NB4 (cell line): ENCODE data around the gene CDIPT.

ENCODE experiments used
- DNase-seq: peaks from one replicate; pipeline ENCODE4 v3.0.0; 2010; ENCODE audit warnings: low read depth
- H3K4me3 ChIP-seq: one replicate; pipeline ENCODE4 v1.5.1; 2011; ENCODE audit warnings: mild to moderate bottlenecking, low read depth, low read length, moderate library complexity
- CTCF ChIP-seq: IDR thresholded peaks from one replicate; pipeline ENCODE4 v1.5.1; 2012; ENCODE audit warnings: low read depth, low read length
- MAX ChIP-seq: IDR thresholded peaks from 2 replicates; pipeline ENCODE4 v1.6.1; 2011; ENCODE audit warnings: low read depth, low read length
- MYC ChIP-seq: IDR thresholded peaks from 2 replicates; pipeline ENCODE4 v1.6.1; 2011; ENCODE audit warnings: low read depth, low read length
- POLR2A ChIP-seq: IDR thresholded peaks from 2 replicates; pipeline ENCODE4 v1.6.1; 2011; ENCODE audit warnings: mild to moderate bottlenecking; ENCODE audit not compliant: insufficient read length; ENCODE audit errors: extremely low read depth

CDIPT gene

GRCh38 chr16:29898804-29899515 lies 35.9 kb upstream of the CDIPT start:
- TF ChIP-seq CTCF = no peak
- no peak for TF ChIP-seq POLR2A
- TF ChIP-seq MAX = no peak
- no peak for TF ChIP-seq MYC
- H3K4me3 ChIP-seq = no peak overlapping the region
- no peak for DNase-seq

- no peak for TF ChIP-seq CTCF
- TF ChIP-seq MYC = no peak
- TF ChIP-seq POLR2A = no peak
- no peak for TF ChIP-seq MAX
- no peak overlapping the region for H3K4me3 ChIP-seq
- no peak for DNase-seq
Observed at GRCh38 chr16:29898135-29898803, 35.2 kb upstream of the CDIPT start.

DNA sequence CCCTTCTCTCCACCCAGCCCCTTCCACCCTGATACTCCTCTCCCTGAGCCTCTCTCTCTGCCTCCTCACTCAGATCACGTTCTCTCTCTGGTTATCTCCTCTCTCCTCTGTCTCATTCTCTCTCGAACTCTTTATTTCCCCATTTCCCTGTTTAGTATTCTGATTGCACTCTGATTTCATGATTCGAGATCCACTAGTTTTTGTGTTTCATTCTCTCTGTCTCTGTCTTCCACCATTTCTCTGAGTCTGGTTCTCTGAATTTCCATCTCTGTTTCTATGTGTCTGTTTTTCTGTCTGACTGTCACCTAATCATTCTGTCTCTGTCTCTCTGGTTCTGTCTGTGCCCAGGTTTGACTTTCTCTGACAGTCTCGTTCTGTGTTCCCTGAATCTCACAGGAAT lies 34.3 kb upstream of the CDIPT start:
- DNase-seq = no peak
- TF ChIP-seq MYC = no peak
- TF ChIP-seq CTCF = no peak
- no peak for TF ChIP-seq MAX
- TF ChIP-seq POLR2A = no peak

DNA sequence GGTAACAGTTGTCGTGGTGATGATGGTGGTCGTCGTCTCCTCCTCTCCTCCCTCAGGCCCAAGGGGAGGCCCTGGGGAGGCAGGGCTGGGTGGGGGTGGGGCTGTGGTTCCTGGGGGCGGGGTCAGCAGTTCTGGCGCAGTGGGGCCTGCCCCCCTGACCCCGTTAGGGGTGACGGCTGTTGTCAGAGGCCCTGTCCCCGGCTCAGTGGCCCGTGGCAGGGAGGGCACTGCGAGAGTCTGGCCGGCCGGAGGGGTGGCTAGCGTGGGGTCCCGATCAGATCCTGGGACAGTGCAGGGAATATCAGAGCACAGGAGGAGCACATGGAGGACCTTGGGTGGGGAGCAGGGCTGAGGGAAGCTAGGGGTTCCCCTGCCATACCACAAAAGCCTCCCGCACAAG lies 33.8 kb upstream of the CDIPT start:
- DNase-seq = no peak
- TF ChIP-seq MYC (no peak), POLR2A (no peak), MAX (no peak), CTCF (no peak)
- H3K4me3 ChIP-seq = no peak overlapping the region

More for the DNA sequence above, 34.3 kb upstream of the CDIPT start:
- no peak overlapping the region for H3K4me3 ChIP-seq

DNA sequence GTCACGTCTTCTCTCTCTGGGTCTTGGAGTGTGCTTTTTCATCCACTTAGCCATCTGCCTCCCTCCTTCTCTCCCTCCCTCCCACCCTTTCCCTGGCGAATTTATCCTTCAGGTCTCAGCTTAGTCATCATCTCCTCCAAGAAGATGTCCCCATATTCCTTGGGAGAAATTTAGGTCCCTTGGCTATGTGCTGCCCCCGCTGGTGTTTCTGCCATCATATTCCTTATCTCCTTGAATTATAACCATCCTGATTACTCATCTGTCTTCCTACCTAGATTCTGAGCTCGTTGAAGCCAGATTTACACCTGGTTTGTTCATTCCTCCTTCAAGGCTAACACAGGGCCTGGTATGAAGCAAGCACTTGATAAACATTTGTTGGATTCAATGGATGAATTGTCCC lies 31.3 kb upstream of the CDIPT start:
- TF ChIP-seq MAX (no peak), MYC (no peak), POLR2A (no peak), CTCF (no peak)
- no peak for DNase-seq

More for the DNA sequence above, 31.3 kb upstream of the CDIPT start:
- no peak overlapping the region for H3K4me3 ChIP-seq
